Activated naive CD4-positive, alpha-beta T cell (primary cell): Measurements from ENCODE around the gene NPAS1.
"Not testable (repeated sequence)": the region's sequence is repeated elsewhere in the genome, so short reads cannot be mapped to it uniquely, and the experiment has no call there.

Source experiments
- DNase-seq, 4 experiments: peaks; one replicate each; lab custom pipeline; 2025; lab: John Stamatoyannopoulos, UW

The NPAS1 gene

DNA sequence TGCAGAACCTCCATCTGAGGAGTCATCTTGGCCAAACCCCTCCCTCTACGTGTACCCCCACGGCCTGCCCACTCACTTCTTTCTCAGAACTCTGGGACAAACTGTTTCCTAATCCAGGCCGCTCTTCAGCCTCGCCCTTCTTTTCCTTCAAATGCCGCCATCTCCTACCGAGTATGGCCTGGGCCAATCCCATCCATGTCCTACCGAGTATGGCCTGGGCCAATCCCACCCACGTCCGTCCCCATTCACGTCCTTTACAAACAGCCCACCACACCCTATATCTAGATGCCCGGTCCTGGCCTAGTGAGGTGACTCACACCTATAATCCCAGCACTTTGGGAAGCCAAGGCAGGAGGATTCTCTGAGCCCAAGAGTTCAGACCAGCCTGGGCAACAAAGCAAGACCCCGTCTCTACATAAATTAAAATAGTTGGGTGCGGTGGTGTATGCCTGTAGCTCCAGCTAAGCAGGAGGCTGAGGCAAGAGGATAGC lies 27.7 kb downstream of the NPAS1 start:
- no peak for DNase-seq

DNA sequence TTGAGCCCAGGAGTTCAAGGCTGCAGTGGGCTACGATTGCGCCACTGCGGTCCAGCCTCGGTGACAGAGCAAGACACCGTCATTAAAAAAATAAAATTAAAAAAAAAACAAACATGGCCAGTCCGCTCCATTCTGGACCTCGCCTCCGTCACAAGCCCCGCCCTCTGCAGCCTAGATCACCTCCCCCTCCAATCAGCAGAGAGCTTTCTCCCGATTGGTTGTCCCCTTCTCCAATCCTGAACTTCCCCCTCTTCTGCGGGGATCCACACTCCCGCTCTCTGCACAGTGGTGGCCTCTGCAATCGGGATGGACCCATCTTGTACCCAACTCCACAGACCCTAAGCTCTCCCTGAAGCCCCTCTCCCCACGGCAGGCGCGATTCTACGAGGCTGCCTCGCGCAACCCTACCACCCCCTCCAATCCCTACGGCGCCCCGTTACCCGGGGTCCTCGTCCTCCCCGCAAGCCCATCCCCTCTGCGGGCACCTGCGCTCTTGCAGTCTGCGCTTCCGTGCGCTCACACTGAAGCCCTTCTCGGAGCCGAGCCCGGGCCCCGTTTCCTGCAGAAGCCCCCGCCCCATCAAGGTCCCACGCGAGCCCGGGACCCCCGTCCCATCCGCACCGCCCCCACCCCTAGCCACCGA lies 28.2 kb downstream of the NPAS1 start:
- peak in 3 of 4 experiments; percentile 13 to 49 (median 27) for DNase-seq

DNA sequence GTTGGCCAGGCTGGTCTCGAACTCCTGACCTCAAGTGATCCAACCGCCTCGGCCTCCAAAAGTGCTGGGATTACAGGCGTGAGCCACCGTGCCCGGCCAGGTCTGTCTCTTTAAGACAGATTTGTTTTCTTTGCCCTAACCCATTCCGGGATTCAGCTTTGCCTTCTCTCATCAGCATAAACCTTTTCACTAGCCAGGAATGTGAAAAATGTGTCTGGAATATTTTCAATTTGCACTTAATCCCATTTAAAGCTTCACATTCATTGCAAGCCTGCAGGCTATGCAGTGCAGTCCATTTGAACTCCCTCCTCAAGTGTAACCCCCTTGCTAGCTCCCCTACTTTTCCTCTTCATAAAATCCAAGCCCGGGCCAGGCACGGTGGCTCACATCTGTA lies 29.7 kb downstream of the NPAS1 start:
- no peak for DNase-seq

DNA sequence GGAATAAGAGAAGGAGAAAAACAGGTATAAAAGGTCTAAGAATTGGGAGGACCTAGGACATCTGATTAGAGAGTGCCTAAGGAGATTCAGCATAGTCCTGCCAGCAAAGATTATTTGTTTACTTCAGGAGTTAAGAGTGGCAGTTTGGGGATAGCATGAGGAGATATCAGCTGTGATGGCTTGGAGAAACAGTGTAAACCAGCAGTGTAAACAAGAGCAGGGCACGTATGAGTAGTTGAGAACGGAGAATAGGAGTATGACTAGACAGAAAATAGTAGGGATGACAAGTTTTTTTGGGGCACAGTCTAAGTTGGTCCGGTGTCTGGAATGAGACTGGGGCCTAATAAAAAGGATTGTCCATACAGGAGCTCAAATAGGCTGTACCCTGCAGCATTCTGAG lies 30.9 kb downstream of the NPAS1 start:
- not testable (repeated sequence) for DNase-seq

DNA sequence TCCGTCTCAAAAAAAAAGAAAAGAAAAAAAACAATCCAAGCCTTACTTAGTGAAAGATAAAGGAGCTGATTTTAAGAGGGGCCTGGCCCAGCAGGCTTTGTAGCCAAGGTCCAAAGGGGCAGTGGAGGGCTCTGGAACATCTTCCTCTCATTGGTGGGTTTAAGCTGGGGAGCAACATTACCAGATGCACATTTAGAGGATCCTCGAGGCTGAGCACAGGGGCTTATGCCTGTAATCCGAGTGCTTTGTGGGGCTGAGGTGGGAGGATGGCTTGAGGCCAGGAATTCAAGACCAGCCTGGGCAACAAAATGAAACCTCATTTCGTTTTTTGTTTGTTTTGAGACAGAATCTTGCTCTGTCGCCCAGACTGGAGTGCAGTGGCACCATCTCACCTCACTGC lies 36.8 kb downstream of the NPAS1 start:
- DNase-seq, result no peak

DNA sequence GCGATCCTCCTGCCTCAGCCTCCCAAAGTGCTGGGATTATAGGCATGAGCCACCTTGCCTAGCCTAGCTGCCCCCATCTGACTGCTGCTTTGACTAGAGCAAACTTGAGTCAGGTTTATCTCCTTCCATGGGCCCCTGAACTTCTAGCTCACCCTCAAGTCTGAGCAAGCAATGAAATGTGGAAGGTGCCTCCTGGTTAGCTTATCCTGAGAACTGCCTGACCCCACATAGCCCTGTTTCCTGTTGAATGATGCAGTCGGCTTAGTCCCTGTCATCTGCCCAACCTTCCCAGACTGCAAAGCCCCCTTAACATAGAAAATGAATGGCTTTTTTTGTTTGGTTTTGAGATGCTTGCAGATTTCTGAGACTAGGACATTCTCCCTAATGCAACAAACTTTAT lies 37.7 kb downstream of the NPAS1 start:
- no peak for DNase-seq

DNA sequence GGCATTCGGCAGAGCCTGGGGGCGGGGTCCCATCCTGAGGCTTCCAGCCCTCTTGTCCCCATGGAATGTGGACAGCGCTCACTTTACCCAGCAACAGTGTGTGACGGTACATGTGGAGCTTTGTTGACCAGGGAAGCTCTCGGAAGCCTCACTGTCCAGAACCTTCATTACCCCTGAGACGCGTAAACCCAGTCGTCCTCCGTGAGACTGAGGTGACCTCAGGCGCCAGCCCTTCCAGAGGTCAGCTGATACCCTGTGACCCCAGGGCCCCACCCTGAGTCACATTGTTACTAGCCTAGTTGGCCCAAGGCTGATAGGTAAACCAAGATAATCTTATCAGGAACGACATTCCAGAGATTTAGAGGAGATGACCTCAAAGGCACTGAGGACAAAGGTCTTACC lies 39.0 kb downstream of the NPAS1 start:
- no peak for DNase-seq

DNA sequence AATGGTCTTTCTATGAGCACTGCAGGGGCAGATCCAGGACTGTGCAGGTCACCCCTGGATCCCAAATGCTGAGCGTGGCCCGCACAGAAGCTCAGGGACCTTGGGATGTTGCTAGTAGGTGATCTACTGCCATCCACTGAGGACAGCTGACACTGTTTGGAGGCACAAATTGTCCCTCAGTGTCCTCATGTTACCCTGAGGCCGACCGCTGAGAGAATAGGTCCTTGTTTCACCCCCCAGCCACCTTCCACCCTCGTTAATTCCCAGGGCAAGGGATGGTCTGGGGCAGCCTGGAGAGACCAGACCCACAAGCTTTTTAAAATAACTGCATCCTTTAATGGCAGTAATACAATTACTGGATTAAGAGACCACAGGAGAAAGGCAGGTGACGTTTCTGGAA lies 44.2 kb downstream of the NPAS1 start:
- DNase-seq, result no peak

DNA sequence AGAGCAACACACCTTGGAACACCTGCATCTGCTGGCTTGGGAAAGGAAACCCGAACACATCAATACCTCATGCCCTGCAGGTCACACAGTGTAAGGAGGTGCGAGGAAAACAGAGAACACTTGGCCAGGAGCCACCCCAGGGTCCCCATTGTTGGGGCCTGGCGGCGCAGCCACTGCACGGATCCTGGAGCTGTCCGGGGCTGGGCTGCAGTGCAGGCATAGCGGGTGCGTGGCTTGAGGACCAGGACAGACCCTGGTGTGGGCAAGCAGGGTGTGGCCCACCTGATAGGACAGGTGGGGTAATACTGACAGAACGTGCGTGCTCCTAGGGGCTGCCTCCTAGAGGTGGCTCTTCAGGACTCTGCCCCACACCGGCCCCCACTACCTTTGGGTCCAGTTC lies 45.6 kb downstream of the NPAS1 start:
- DNase-seq, result no peak

DNA sequence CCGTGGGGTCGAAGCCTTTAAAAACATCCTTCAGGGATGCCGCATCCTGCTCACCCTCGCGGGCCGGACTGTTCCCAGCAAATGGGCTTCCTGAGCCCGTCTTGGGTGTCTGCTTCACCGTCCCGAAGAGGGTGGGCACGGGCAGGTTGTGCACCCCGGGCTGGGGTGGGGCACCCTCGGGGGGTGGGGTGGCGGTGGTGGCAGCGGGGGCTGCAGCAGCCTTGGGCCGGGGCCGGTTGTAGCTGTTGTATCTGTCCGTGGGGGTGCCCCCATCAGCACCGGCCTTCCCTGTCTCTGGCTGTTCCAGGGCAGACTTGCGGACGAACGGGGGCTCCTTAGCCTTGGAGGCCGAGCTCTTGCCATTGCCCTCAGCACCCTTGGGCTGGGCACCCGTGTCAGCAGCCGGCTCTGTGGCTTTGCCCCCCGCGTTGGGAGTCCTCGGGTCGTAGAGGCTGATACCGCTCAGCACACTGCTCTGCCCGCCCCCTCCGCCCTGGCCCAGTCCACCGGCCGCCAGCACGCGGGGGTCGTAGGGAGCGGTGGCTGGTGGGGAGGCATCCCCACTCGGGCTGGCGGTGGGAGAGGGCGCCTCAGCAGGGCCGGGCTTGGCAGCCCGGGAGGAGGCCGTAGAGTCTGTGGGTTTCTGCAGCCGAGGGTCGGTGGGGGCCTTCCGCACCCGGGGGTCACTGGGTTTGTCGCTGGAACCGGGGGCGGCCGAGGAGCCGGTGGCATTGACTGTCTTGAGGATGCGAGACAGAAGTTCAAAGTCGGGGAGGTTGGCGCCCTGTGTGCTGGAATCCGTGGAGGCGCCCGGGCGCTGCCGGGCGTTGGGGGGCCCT lies 47.0 kb downstream of the NPAS1 start:
- no peak for DNase-seq

DNA sequence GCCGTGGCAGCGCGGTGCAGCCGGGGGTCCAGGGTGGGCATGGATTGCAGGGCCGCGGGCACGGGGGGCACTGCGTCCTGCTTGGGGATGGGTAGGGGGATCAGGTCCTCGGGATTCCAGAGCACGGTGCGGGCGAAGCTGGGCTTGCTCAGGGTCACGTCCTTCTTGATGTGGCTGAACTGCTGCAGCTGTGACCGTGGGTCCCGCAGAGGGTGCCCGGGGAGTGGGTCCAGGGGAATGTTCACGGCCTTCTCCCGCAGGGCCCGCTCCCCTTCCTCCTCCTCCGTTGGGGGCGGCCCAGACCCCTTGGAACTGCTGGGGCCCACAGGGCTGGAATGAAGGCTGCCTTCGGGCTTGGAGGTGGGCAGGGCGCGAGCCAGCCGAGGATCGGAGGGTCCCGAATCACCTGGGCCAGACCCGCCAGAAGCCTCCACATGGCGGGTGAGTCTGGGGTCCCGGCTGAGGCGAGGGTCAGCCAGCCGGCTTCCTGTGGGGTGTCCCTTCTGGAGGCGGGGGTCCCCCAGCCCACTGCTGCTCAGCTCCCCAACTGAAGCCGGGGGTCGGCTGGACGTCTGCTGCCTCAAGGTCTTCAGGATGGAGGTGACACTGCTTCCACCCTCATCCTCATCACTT lies 47.7 kb downstream of the NPAS1 start:
- no peak for DNase-seq

DNA sequence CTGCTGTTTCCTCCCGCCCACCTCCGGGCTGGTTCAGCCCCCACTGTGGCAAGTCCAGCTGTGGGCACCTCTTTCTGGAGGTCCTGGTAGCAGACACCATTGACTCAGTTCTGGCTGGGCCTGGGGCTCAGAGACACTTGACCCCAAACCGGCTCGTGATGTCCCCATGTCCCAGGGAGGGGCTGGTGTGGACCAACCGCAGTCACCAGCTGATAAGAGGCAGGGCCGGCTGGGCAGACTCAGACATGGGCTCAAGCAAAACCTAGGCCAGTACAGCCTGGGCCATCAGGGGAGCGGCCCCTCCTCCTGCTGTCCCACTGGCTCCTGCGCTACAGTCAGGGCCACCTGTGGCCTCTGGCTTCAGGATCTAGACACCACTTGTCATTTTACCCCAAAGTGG lies 48.6 kb downstream of the NPAS1 start:
- DNase-seq, result no peak

DNA sequence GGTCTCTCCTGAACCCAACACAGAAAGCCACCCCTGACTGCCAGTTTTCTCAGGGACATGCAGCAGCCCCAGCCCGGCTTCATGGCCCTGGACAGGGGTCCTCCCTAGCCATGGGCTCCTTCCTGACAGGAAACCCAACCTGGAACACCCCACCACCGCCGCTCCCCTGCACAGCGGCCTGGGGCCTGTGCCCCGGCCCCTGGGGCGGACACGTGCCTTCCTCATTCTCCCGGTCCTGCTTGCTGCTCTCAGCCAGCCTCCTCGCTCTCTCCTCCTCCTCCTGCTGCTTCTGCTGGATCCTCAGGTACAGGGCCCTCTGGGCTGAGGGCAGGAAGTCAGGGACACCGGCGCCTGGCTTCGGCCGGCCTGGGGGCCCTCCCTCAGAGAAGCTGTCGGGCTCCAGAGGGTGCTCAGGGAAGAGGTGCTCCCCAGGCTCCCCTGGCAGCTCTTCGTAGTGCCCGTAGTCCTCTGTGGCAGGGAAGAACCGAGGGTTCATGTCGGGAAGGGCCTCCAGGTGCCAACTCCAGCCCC lies 49.3 kb downstream of the NPAS1 start:
- DNase-seq, result no peak

DNA sequence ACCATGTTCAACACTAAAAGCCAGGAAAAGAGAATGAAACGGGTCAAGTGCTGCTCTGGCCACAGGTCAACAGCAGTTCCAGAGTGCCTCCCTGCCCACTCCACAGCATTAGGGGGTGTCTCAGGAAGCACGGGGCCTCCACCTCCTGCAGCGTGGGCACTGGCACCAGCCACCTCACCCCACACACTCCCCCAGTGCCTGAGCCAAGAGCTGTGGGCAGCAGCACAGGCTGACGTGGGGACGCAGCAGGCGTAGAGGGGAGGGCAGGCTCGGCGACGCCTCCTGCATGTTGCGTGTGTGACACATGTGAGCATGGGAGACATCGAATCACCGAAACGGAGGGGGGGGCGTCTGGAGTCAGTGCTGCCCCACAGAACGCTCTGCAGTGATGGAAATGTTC lies 50.2 kb downstream of the NPAS1 start:
- no peak for DNase-seq

DNA sequence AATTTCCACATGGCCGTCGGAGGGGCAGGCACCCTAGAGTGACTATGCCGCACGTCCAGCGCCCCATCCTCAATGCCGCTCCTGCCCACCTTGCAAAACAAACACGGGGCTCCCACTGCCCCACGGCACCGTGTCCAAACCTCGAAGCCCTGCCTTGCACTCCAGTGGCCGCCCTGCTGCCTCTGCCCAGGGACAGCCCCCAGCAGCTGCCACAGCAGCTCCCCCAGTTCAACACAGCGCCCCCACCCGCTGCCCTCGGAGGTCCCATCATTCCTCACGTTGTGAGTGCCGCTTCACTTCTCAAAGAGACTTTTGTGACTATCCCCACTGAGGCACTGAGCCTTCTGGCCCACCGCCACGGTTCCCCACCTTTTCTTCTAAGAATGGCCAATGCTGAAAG lies 51.1 kb downstream of the NPAS1 start:
- no peak for DNase-seq

DNA sequence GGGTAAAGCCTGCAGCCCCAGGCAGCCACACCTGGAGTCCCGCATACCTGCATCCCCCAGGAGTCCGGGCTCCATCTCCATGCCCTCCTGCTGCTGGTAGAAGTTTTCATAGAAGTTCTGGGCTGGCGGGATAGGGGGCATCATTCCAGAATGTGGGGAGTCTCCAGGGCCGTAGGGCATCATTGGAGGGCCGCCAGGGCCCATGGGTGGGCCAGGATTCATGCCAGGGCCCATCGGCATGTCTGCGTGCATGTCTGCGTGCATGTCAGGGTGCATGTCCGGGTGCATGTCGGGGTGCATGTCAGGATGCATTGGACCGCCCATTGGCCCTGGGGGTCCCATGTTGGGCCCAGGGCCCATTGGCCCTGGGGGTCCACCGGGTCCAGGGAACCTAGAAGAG lies 52.1 kb downstream of the NPAS1 start:
- no peak for DNase-seq

DNA sequence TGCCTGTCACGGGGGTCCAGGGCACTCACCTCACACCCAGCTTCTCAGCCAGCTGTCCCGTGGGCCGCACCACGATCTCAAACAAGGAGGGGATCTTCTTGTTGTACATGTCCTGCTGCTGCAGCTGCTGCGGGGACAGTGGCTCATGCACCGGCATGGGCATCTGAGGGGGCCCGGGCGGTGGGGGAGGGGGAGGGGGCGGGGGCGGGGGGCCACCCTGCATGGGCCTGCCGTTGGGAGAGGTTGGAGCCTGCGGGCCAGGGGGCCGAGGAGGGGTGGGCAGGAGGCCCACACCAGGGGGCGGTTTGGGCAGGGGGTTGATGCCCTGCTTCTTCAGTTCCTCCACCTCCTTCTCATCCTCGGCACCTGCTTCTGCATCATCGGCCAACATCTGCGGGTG lies 52.7 kb downstream of the NPAS1 start:
- no peak for DNase-seq

DNA sequence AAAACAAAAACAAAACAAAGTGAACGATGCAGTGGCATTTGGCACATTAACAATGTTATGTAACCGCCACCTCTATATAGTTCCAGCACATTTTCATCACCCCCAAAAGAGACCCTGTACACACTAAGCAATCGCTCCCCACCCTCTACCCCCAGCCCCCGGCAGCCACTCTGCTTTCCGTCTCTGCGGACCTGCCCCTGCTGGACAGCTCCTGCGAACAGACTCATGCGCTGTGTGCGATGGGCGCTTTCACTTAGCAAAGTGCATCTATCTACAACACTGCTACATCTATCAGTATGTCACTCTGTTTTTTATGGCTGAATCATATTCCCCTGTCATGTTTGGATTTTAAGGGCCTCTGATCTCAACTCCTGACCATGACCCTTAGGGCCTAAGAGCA lies 53.9 kb downstream of the NPAS1 start:
- no peak for DNase-seq

DNA sequence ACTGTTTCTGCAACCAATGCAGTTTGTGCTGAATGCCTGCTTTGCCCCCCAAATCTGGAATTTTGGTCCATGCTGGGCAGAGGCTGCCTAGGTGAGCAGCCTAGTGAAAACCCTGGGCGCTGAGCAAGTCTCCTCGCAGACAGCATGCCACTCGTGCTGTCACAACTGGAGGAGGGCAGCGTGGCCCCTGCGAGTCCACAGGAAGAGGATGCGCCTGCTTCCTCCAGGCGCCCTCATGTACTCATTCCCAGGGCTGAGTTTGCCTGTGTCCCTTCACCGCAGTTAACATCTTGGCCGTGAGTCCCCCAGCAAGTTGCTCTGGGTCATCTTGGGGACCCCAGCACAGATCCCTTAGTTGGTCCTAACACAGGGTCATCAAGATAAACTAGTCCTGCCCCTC lies 55.0 kb downstream of the NPAS1 start:
- no peak for DNase-seq

DNA sequence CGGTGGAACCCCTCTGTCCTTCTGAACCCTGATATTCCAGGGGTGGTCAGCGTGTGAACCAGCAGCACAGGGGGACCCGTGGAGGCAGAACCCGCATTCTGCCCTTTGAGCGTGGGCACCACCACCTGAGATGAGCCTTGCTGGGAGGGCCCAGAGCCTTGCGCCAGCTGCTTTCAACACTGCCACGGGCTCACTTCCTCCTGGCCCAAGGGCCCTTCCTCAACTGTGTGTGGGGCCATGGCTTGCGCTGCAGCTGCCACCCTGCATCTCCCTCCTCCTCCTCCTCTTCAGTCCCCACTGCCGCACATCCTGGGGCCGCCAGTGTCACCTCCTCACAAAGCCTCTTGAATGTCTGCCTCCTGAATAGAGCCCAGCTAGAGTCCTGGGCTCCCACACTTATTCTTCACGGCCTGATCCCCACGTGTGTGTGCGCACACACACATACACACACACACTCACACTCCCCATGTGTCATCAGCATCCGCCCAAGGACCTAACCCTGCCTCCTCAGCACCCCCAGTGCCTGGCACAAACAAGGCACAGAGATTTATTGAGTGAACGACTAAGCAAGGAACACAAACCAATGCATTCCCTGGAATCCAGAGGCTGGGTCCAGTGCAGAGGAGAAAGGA lies 55.7 kb downstream of the NPAS1 start:
- DNase-seq, result no peak

DNA sequence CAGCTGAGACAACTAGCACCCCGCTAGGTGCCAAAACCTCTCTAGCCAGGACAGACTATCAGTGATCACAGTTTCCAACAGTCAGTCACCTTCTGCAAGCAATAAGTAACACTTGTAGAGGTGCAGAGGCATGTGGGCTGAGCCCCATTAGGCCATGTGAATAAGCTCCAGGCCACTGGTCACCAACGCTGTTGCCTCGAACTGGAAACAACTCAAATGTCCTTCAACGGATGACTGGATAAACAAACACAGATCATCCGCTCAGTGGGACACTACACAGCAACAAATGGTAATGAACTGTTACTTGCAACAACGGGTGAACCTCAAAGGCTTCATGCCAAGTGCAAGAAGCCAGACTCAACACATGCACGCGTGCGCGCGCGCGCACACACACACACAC lies 56.3 kb downstream of the NPAS1 start:
- DNase-seq, result no peak

DNA sequence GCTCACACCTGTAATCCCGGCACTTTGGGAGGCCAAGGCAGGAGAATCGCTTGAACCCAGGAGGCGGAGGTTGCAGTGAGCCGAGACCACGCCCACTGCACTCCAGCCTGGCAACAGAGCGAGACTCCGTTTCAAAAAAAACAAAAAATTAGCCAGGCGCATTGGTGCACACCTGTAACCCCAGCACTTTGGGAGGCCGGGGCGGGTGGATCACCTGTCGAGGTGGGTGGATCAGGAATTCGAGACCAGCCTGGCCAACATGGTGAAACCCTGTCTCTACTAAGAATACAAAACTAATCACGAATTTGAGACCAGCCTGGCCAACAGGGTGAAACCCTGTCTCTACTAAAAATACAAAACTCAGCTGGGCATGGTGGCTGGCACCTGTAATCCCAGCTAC lies 58.7 kb downstream of the NPAS1 start:
- DNase-seq, result not testable (repeated sequence)
